Liver (tissue), 9 donors: ENCODE measurements around the gene DNAAF1. TPM values are rescaled to one million over a fixed set of nuclear protein-coding genes. Genes with fewer than 3 reads are reported as not detected.

ENCODE experiments used
- DNase-seq: peaks from one replicate; pipeline ENCODE4 v3.0.0-alpha.2; 2017; ENCODE audit warnings: low spot score
- H3K27ac ChIP-seq, 2 donors: one replicate each; pipeline ENCODE4 v1.7.0; 2013; ENCODE audit warnings: inconsistent platforms in 2 of 2, low read length in 2 of 2, control low read depth in 1 of 2, low read depth in 1 of 2, mild to moderate bottlenecking in 1 of 2
- H3K27me3 ChIP-seq, 4 donors: one replicate each; pipeline versions ENCODE4 v1.6.1 to v1.7.0; 2013; ENCODE audit warnings: low read length in 3 of 4, inconsistent platforms in 1 of 4, mild to moderate bottlenecking in 1 of 4, moderate library complexity in 1 of 4; ENCODE audit not compliant: control insufficient read depth in 4 of 4, insufficient read depth in 4 of 4
- H3K36me3 ChIP-seq, 4 donors: one replicate each; pipeline versions ENCODE4 v1.6.1 to v1.7.0; 2013; ENCODE audit warnings: low read length in 3 of 4, mild to moderate bottlenecking in 3 of 4, low read depth in 1 of 4, moderate library complexity in 1 of 4; ENCODE audit not compliant: control insufficient read depth in 4 of 4, insufficient read depth in 3 of 4
- H3K4me1 ChIP-seq, 4 donors: one replicate each; pipeline versions ENCODE4 v1.6.1 to v1.7.0; 2013; ENCODE audit warnings: low read length in 3 of 4, mild to moderate bottlenecking in 3 of 4, moderate library complexity in 1 of 4; ENCODE audit not compliant: control insufficient read depth in 4 of 4, insufficient read depth in 4 of 4
- H3K4me3 ChIP-seq, 3 donors: one replicate each; pipeline versions ENCODE4 v1.6.1 to v1.7.0; 2013; ENCODE audit warnings: low read length in 3 of 3, control low read depth in 1 of 3, low read depth in 1 of 3, mild to moderate bottlenecking in 1 of 3
- H3K9ac ChIP-seq, 2 donors: one replicate each; pipeline ENCODE4 v1.7.0; 2013; ENCODE audit warnings: low read length in 2 of 2, mild to moderate bottlenecking in 2 of 2, moderate library complexity in 2 of 2, control low read depth in 1 of 2, low read depth in 1 of 2
- H3K9me3 ChIP-seq, 4 donors: one replicate each; pipeline versions ENCODE4 v1.6.1 to v1.7.0; 2013; ENCODE audit warnings: low read length in 3 of 4; ENCODE audit not compliant: control insufficient read depth in 4 of 4
- GABPA ChIP-seq, 2 donors: IDR thresholded peaks in 1 of 2; conservative IDR thresholded peaks in 1 of 2; 2 replicates each; pipeline ENCODE4 v1.6.1; 2016; ENCODE audit warnings: antibody characterized with exemption in 2 of 2, mild to moderate bottlenecking in 1 of 2, moderate library complexity in 1 of 2
- HNF4A ChIP-seq, 2 donors: conservative IDR thresholded peaks; 2 replicates each; pipeline ENCODE4 v1.6.1; 2016; ENCODE audit warnings: antibody characterized with exemption in 2 of 2, mild to moderate bottlenecking in 2 of 2
- HNF4G ChIP-seq: IDR thresholded peaks from 2 replicates; pipeline ENCODE4 v1.6.1; 2016; ENCODE audit warnings: antibody characterized with exemption
- JUND ChIP-seq, 2 donors: IDR thresholded peaks; 2 replicates each; pipeline ENCODE4 v1.6.1; 2016; ENCODE audit warnings: antibody characterized with exemption in 2 of 2
- NR2F2 ChIP-seq: IDR thresholded peaks from 2 replicates; pipeline ENCODE4 v1.6.1; 2016; ENCODE audit warnings: antibody characterized with exemption
- RAD21 ChIP-seq, 2 donors: IDR thresholded peaks; 2 replicates each; pipeline ENCODE4 v1.6.1; 2016; ENCODE audit warnings: antibody characterized with exemption in 2 of 2, mild to moderate bottlenecking in 2 of 2
- RXRA ChIP-seq, 2 donors: IDR thresholded peaks; 2 replicates each; pipeline ENCODE4 v1.6.1; 2017 to 2018; ENCODE audit warnings: antibody characterized with exemption in 2 of 2, mild to moderate bottlenecking in 1 of 2
- YY1 ChIP-seq: IDR thresholded peaks from 2 replicates; pipeline ENCODE4 v1.6.1; 2016; ENCODE audit warnings: antibody characterized with exemption, mild to moderate bottlenecking
- WGBS: extraction: QIAGEN DNeasy Blood & Tissue Kit; methylation state at CpG from one replicate; pipeline ENCODE4 v1.1.7; 2013; 5-methylcytosine and 5-hydroxymethylcytosine counted together
- polyA plus RNA-seq, 2 donors: library from polyadenylated mRNA; stranded (reverse) in 1 of 2; unstranded in 1 of 2; fragments of 200-250 nt in 1 of 2; fragments of >200 nt in 1 of 2; fragmentation: Nextera tagmentation in 1 of 2; extraction: Ambion mirVana in 1 of 2; gene quantifications; one replicate each; pipeline versions ENCODE4 v1.2.1 to v1.2.3, GENCODE V29; 2013 to 2015
- total RNA-seq, 2 donors: library from RNA; depleted of rRNA; stranded (reverse); fragments of >200 nt; gene quantifications; one replicate each; pipeline ENCODE4 v1.2.3, GENCODE V29; 2014
- TF ChIP-seq, protein P1 (sequence below): IDR thresholded peaks from 2 replicates; pipeline ENCODE4 v1.6.1; 2016; ENCODE audit warnings: antibody characterized with exemption, mild to moderate bottlenecking
- TF ChIP-seq, protein P2 (sequence below): IDR thresholded peaks from 2 replicates; pipeline ENCODE4 v1.6.1; 2016; ENCODE audit warnings: antibody characterized with exemption
- TF ChIP-seq, protein P3 (sequence below): IDR thresholded peaks from 2 replicates; pipeline ENCODE4 v1.6.1; 2016; ENCODE audit warnings: antibody characterized with exemption
- TF ChIP-seq, protein P4 (sequence below): IDR thresholded peaks from 2 replicates; pipeline ENCODE4 v1.6.1; 2016; ENCODE audit warnings: antibody characterized with exemption
- donor health status: healthy.
- donor health status: healthy.
- donor health status: healthy.
- donor health status: healthy.
- donor health status: healthy.

The DNAAF1 gene
- total and polyA plus RNA-seq, 4 donors: under 0.01 to 0.08 (median 0.06) TPM; not detected in 1

DNA sequence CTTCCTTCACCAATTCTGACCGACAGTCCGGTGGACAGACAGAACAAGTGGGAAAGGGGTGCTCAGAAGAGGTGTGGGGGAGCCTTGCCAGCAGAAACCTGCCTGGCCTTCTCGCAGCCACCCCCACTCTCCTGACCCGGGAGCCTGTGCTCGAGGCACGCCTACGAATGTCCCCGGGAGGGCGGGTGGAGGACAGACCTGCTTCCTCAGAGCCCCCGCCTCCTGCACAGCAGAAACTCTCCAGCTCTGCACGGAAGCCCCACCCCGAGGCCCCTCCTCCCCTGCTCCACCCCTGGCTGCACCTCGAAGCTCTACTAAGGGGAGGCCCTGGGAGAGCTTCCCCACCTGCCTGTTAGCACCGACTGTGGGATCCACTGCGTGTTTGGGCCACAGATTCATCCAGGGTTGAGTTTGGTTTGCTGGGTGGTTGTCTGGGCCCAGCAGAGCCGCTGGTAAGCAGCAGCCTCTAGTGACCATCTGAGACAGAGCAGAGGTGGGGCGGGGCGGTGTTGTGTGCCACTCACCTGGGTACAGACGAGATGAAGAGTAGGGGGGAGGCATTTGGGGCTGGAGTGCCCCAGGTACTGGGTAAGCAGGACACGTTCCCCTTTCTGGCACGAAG lies 35.5 kb downstream of the DNAAF1 start:
- TF ChIP-seq HNF4G (no peak), GABPA (IDR thresholded peaks at IDR 0.05 in 1 of 2, conservative IDR thresholded peaks at IDR 0.05 in 1 of 2) (no peak), HNF4A (conservative IDR thresholded peaks at IDR 0.05) (no peak), YY1 (no peak), RAD21 (IDR thresholded peaks at IDR 0.05) (no peak), RXRA (IDR thresholded peaks at IDR 0.05) (no peak), JUND (IDR thresholded peaks at IDR 0.05) (no peak)
- TF ChIP-seq, protein P1, sequence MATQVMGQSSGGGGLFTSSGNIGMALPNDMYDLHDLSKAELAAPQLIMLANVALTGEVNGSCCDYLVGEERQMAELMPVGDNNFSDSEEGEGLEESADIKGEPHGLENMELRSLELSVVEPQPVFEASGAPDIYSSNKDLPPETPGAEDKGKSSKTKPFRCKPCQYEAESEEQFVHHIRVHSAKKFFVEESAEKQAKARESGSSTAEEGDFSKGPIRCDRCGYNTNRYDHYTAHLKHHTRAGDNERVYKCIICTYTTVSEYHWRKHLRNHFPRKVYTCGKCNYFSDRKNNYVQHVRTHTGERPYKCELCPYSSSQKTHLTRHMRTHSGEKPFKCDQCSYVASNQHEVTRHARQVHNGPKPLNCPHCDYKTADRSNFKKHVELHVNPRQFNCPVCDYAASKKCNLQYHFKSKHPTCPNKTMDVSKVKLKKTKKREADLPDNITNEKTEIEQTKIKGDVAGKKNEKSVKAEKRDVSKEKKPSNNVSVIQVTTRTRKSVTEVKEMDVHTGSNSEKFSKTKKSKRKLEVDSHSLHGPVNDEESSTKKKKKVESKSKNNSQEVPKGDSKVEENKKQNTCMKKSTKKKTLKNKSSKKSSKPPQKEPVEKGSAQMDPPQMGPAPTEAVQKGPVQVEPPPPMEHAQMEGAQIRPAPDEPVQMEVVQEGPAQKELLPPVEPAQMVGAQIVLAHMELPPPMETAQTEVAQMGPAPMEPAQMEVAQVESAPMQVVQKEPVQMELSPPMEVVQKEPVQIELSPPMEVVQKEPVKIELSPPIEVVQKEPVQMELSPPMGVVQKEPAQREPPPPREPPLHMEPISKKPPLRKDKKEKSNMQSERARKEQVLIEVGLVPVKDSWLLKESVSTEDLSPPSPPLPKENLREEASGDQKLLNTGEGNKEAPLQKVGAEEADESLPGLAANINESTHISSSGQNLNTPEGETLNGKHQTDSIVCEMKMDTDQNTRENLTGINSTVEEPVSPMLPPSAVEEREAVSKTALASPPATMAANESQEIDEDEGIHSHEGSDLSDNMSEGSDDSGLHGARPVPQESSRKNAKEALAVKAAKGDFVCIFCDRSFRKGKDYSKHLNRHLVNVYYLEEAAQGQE: no peak
- TF ChIP-seq, protein P2, sequence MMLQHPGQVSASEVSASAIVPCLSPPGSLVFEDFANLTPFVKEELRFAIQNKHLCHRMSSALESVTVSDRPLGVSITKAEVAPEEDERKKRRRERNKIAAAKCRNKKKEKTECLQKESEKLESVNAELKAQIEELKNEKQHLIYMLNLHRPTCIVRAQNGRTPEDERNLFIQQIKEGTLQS: no peak
- TF ChIP-seq, protein P3, sequence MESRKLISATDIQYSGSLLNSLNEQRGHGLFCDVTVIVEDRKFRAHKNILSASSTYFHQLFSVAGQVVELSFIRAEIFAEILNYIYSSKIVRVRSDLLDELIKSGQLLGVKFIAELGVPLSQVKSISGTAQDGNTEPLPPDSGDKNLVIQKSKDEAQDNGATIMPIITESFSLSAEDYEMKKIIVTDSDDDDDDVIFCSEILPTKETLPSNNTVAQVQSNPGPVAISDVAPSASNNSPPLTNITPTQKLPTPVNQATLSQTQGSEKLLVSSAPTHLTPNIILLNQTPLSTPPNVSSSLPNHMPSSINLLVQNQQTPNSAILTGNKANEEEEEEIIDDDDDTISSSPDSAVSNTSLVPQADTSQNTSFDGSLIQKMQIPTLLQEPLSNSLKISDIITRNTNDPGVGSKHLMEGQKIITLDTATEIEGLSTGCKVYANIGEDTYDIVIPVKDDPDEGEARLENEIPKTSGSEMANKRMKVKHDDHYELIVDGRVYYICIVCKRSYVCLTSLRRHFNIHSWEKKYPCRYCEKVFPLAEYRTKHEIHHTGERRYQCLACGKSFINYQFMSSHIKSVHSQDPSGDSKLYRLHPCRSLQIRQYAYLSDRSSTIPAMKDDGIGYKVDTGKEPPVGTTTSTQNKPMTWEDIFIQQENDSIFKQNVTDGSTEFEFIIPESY: no peak
- Histone ChIP-seq H3K9me3 (no peaks in the 10 kb centered on the region), H3K4me1 (peaks cover 0 to 27% (median 11%) of the 10 kb centered on the region in 4 donors), H3K4me3 (no peak overlapping the region), H3K36me3 (peaks cover 9 to 53% (median 19%) of the 10 kb centered on the region in 4 donors), H3K27ac (no peak overlapping the region), H3K9ac (no peak overlapping the region), H3K27me3 (no peaks in the 10 kb centered on the region)
- 92% methylated on average over 21 of the region's 21 CpGs for WGBS
- DNase-seq: no peak

DNA sequence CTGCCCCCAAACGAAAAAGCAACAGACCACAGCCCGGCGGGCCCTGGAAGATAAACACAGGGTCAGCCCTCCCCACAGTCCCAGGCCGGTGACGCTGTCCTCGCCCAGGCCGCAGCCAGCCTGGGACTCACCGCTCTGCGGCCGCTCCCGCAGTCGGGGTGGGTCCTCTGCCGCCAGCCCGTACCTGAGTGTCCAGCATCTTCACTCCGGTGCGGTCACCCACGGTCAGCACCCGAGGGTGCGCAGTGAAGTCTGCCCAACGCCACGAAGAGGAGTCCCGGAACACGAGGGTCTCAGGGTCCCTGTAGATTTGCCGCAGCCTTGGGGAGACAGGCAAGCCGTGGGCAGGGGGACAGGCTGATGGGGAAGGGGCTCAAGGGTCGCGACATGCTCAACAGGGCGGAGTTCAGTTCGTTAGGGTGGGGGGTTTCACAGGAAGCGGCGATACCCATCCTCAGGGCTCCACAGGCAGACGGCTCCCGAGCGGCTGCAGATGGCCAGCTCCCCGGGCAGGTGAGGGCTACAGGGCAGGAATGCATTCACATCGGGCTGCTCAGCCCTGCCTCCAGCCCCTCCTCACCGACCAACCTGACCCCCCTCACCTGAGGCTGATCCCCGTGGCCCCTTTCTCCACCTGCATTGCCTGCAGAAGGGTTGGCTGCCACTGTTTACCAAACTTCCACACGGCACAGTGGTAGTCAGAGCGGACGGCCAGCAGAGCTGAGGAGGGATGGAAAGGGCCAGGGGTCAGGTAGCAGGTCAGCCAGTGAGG lies 36.2 kb downstream of the DNAAF1 start:
- no peak for TF ChIP-seq NR2F2
- no peak for TF ChIP-seq YY1
- TF ChIP-seq, protein P1: no peak
- TF ChIP-seq, protein P4, sequence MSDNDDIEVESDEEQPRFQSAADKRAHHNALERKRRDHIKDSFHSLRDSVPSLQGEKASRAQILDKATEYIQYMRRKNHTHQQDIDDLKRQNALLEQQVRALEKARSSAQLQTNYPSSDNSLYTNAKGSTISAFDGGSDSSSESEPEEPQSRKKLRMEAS: no peak
- no peak overlapping the region for H3K4me3 ChIP-seq
- H3K9ac ChIP-seq: no peak overlapping the region
- no peak overlapping the region for H3K27ac ChIP-seq
- DNase-seq: no peak
- peaks cover 0 to 27% (median 14%) of the 10 kb centered on the region in 4 donors for H3K4me1 ChIP-seq
- H3K27me3 ChIP-seq: no peaks in the 10 kb centered on the region
- WGBS: 95% methylated on average over 41 of the region's 41 CpGs
- peaks cover 9 to 53% (median 19%) of the 10 kb centered on the region in 4 donors for H3K36me3 ChIP-seq
- no peaks in the 10 kb centered on the region for H3K9me3 ChIP-seq
